Measurements from ENCODE around the gene KRTAP10-3.
"Not testable (repeated sequence)": the region's sequence is repeated elsewhere in the genome, so short reads cannot be mapped to it uniquely, and the experiment has no call there.

The KRTAP10-3 gene

DNA sequence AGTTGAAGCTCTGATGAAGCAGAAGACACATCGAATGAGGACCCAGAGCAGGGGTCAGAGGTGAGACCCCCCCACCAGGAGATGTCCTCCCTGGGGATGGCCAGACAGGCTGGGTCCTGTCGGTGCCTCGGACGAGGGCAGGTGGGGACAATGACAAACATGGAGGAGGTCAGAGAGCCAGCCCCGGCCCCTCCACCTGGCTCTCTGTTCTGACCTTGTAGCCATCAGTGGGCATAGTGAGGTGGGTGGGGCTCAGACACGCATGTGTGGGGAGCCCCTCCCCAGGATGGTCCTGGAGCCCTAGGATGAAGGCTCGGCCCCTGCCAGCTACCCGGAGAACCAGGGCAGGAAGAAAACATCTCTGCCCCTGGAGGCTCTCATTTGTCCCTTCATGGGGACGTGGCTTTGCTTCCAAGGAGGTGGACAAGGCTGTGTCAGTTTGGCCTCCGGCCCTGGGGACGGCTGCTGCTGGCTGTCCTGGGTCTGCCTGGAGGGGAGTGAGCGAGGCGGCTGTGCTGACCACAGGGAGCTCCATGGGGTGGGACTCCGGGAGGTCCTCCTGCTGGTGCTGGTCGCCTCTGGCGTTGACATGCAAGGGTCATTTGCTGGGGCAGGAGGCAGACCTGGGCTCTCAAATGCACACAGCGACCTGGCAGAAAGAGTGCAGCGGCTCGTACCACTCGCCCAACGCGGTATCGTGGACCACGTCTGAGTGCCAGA is 31.2 kb upstream of the KRTAP10-3 start:
- DNase-seq, result no peak

DNA sequence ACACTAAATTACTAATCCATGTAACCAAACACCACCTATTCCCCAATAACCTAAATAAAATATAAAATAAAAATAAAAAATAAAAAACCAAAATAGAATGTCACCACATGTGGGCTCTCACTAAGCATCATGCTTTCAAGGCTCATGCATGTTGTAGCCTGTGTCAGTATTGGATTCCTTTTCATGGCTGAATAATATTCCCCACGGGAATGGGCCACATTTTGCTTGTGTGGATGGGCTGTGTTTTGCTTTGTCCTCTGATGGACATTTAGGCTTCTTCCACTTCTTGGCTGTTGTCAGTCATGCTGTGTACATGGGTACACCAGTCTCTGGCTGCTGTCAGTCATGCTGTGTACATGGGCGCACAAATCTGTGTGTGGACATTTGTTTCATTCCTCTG is 30.5 kb upstream of the KRTAP10-3 start:
- no peak for DNase-seq

DNA sequence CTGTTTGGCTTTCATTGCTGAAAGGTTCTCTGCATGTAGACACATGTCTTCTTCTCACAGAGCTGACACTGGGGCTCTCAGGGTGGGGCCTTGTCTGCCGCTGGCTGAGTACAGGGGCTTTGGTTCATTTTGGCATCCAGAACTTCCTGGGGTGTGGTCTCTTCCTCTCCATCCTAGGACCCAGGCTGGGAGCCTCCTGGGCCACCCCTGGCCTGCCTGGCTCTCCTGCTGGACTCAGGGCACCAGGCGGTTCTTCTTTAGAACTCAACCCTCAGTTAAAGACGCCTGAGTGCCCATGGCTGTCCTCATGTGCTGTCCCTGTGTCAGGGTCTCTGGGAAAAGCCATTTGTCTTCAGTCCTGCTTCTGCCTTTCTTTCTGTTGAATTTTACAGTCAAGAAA is 27.3 kb upstream of the KRTAP10-3 start:
- DNase-seq, result no peak

DNA sequence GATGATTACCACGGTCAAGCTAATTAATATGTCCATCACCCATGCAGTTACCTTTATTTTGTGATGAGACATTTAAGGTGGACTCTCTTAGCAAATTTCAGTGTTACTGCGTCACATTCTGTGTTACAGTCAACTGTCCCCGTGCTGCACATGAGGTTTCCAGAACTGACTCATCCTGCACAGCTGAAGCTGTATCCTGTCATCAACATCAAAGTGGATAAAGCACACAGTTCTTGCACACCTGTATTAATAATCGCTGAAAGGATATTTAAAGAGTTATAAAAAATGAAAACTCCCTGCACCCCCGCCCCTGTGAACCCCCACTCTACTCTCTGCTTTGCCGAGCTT is 25.2 kb upstream of the KRTAP10-3 start:
- no peak for DNase-seq

DNA sequence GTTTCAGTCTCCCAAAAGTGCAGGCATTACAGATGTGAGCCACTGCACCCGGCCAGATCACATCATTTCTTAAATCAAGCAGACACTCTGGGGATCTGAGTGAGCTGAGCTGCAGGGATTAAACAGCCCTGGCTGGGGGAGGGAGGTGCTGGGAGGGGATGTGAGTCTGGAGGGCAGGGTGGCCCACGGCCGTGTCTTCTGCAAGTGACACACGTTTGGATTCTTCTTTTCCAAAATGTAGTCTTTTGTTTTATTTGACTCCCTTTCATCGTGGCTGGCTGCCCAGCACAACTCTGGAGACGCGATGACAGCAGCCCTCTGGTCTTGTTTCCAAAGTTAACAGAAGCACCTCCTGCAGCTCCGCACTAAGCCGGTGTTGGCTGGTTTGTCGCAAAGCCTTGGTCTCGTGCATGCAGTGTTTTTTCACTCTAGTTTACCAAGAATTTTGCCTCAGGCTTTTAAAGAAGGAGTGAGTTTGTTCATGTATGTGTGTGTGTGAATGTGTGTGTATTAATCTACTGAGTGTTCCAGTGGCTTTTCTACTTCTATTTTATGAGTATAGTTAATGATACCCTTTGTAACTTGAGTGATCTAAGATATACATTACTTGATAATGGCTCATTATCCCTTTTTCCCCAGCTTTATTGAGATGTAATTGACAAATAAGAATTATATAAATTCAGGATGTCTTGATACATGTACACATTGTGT is 24.6 kb upstream of the KRTAP10-3 start:
- DNase-seq, result no peak

DNA sequence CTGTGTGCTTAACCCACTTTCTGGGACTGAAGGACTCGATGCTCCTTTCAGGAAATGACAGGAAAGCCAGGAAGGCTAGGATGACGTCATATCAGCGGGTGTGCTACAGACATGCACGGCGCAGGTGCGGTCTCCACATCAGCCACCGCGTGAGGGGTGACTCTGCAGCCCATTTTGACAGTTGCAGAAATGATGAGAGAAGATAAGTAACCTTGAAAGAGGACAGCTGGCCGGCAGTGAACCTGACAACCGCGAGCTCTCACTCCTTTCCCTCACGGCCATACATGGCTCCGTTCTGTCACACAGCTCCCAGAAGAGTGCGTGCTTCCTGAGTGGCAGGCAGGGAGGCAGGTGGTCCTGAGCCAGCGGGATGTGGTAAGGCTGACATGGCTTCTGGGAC is 23.5 kb upstream of the KRTAP10-3 start:
- DNase-seq, result no peak

DNA sequence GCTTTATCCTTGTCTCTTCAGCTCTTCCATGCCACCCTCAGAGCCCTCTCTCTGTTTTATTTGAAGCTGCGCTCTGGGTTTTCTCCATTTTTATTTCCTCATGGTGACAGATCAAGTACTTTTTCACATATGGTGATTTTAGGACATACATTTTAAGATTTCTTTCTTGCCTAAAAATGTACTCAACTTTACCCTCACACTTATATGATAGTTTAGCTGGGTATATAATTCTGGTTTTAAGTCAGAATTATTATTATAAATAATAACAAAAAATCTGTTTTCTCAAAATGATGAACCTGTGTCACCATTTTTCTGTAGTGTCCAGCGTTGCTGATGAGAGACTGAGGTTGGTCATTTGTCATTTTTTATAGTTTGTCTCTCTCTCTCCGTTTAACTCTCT is 22.6 kb upstream of the KRTAP10-3 start:
- no peak for DNase-seq

DNA sequence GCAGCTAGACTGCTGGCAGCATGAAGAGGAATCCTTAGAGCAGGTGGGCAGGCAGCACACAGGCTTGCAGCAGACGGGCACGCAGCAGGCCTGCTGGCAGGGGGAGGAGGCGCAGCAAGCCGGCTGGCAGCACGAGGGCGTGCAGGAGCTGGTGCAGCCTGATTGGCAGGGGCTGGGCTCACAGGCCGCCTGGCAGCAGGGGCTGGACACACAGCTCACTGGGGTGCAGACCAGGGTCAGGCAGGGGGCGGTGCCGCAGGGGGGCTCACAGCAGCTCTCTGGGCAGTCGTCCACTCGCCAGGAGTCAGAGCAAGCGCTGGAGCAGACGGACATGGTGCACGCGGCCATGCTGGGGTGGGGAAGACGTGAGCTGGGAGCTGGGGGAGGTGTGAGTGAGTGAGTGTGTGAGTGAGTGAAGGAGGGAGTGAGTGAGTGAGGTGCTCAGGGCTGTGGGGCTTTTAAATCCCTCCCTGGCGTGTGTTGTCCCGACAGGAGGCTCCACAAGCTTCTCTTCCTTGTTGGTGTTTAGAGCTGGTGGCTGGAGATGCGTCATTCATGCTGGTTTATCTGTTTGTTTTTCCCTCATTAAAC is 21.7 kb upstream of the KRTAP10-3 start, which contains the start of gene KRTAP10-5:
KRTAP10-5 (minus strand) TSS at position 374 of the 591 bp plus-strand sequence; CDS start at position 348, 26 bp downstream.
- not testable (repeated sequence) for DNase-seq

DNA sequence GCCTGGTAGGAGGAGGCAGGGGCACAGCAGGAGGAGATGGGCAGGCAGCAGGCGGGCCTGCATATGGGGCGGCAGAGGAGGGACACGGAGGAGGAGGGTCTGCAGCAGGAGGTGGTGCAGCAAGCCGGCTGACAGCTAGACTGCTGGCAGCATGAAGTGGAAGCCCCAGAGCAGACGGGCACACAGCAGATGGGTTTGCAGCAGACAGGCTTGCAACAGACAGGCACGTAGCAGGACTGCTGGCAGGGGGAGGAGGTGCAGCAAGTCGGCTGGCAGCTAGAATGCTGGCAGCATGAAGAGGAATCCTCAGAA is 21.2 kb upstream of the KRTAP10-3 start:
- DNase-seq, result no peak

DNA sequence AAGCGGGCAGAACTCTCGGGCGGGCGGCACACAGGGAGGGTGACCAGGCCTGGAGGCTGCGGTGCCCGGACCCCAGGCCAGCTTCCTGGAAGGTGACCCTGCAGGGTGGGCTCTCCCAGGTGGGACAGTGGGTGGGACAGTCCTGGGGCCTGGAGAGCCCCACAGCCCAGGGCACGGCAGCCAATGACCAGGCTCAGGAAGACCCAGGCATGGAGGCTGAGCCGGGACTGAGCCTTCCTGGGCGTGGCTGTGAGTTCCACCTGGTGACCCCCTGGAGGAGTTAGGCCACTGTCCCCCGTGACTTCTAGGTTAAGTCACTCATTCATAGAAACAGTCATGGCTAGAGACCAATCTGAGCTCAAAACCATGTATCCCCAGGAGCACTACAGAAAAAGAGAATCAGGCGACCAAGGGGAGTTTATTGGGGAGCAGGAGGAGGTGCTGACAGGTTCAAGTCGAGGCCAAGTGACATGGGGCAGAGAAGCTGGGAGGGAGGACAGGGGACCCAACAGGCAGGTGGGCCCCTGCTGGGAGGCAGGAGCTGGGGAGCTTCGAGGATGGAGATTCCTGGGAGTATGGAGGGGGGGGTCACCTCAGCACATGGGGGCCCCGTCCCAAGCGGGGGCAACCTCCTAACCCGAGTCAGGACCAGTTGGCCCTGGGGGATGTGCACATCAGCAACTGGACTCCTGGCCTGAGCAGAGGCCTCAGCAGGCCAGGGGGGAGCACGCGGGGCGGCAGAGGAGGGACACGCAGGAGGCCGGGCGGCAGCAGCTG is 20.6 kb upstream of the KRTAP10-3 start:
- DNase-seq, result no peak

DNA sequence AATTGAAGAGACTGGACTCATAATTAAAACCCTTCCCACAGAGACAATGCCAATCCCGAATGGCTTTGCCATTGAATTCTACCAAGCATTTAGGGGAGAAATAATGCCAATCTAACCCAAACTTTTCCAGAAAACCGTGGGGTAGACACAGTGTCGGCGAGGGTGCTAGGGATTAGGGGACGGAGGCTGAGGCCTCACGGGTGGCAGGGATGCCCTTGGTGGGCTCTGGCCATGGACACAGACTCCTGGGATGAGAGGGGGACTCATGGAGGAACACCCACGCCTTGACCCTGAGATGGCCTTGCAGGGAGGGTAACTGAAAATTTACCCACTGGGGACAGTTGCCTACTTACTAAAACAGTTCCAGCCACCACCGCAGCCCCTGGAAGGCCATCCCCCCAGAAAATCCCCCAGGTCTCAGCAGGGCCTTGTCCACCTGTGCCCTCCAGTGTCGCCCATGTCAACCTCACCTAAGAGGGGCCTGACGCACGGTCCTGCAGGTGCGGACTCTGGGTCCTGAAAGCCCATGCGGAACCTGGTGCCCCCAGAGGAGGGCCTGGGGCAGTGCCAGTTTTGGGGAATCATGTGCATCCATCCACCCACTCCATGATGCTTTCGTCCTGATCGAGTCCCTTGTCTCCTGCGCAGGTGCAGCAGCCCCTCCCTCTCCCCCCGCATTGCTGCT is 19.9 kb upstream of the KRTAP10-3 start:
- DNase-seq, result no peak

DNA sequence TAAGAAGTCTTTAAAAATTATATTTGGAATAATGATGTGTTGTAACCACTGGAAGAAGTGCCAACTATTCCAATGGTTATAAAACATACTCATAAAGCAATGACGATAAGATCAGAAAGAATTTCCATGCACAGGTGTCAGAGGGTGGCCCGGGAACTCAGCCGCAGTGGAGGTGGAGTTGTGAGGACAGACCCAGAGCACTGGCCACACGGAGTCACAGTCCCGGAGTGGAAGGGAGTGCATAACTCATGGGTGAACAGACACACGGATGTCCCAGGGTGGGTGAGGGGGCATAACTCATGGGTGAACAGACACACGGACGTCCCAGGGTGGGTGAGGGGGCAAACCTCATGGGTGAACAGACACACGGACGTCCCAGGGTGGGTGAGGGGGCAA is 17.4 kb upstream of the KRTAP10-3 start:
- no peak for DNase-seq

DNA sequence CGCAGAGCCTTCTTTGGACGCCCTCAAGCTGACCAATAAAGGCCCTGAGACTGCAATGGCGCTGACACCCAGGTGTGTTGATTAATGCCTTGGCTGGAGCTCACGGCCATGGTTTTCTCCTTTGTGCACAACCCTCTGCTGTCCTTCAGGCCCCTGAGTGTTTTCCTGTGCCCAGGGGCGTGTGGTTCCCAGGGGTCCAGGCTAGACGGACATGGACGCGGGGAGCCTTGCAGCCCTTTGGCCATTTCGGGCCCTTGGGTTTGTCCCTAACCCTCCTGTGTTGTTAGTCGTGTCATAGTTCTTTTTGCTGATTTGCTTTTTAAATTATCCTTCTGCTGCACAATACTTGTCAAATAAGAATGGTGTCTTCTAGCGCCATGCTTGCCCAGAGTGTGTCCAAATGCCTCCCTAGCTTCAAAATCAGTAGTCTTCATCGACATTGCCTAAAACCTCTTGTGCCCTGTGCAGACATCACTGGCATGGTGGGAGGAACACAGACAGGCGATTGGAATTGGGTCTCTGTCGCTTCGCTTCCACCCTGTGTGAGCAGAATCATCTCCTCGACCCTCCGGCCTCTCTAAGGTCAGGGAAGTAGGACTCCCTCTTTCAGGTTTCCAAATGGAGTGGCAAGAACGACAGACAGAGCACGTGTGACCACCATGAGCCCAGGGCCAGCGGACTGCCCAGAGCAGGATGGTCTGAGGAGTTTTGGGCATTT is 16.9 kb upstream of the KRTAP10-3 start:
- no peak for DNase-seq

DNA sequence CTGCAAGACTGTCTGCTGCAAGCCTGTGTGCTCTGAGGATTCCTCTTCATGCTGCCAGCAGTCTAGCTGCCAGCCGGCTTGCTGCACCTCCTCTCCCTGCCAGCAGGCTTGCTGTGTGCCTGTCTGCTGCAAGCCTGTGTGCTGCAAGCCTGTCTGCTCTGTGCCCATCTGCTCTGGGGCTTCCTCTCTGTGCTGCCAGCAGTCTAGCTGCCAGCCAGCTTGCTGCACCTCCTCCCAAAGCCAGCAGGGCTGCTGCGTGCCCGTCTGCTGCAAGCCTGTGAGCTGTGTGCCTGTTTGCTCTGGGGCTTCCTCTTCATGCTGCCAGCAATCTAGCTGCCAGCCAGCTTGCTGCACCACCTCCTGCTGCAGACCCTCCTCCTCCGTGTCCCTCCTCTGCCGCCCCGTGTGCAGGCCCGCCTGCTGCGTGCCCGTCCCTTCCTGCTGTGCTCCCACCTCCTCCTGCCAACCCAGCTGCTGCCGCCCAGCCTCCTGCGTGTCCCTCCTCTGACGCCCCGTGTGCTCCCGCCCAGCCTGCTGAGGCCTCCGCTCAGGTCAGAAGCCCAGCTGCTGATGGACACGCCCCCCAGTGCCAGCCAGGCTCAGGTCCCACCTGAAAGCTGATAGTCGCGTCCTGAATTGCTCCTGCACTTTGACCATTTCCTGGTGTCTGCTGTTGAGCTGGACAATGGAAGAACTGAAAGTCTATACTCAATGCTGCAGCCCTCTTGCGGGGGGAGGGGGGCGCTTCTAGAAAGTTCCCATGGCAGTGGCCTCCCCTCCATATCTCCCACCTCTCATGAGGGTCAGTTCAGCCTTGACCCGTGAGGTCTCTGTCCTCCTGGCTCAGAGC is 16.1 kb upstream of the KRTAP10-3 start:
- no peak for DNase-seq

DNA sequence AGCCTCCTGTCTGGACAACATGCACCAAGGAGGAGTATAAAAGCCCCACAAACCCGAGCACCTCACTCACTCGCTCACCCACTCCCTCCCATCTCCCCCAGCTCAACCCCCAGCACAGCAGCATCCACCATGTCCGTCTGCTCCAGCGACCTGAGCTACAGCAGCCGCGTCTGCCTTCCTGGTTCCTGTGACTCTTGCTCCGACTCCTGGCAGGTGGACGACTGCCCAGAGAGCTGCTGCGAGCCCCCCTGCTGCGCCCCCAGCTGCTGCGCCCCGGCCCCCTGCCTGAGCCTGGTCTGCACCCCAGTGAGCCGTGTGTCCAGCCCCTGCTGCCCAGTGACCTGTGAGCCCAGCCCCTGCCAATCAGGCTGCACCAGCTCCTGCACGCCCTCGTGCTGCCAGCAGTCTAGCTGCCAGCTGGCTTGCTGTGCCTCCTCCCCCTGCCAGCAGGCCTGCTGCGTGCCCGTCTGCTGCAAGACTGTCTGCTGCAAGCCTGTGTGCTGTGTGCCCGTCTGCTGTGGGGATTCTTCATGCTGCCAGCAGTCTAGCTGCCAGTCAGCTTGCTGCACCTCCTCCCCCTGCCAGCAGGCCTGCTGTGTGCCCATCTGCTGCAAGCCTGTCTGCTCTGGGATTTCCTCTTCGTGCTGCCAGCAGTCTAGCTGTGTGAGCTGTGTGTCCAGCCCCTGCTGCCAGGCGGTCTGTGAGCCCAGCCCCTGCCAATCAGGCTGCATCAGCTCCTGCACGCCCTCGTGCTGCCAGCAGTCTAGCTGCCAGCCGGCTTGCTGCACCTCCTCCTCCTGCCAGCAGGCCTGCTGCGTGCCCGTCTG is 15.2 kb upstream of the KRTAP10-3 start, which contains the start of gene KRTAP10-4:
KRTAP10-4 (plus strand) TSS at position 100 of the 827 bp plus-strand sequence; CDS start at position 130, 30 bp downstream.
- DNase-seq, result not testable (repeated sequence)

DNA sequence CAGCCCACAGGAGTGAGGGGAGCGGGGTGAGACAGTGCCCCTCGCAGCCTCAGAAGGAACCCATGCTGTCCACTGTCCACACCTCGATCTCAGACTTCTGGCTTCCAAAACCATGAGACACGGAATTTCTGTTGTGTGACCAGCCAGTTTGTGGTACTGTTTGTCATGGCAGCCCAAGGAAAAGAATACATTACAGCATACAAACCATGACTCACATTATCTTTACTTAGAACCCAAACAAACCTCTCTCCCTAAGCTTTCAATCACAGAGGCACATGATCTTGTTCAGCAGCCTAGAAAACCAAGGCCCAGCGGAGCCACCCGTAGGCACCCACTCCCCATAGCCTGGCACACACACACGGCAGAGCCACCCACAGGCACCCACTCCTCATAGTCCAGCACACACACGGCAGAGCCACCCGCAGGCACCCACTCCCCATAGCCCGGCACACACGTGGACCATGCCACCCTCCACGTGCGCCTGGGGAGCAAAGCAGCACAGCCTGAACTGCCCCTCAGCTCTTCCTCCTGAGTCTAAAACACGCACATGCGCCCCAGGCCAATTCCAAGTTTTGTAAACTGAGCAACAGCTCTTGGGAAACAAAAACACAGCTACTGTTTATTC is 14.5 kb upstream of the KRTAP10-3 start:
- DNase-seq, result no peak

DNA sequence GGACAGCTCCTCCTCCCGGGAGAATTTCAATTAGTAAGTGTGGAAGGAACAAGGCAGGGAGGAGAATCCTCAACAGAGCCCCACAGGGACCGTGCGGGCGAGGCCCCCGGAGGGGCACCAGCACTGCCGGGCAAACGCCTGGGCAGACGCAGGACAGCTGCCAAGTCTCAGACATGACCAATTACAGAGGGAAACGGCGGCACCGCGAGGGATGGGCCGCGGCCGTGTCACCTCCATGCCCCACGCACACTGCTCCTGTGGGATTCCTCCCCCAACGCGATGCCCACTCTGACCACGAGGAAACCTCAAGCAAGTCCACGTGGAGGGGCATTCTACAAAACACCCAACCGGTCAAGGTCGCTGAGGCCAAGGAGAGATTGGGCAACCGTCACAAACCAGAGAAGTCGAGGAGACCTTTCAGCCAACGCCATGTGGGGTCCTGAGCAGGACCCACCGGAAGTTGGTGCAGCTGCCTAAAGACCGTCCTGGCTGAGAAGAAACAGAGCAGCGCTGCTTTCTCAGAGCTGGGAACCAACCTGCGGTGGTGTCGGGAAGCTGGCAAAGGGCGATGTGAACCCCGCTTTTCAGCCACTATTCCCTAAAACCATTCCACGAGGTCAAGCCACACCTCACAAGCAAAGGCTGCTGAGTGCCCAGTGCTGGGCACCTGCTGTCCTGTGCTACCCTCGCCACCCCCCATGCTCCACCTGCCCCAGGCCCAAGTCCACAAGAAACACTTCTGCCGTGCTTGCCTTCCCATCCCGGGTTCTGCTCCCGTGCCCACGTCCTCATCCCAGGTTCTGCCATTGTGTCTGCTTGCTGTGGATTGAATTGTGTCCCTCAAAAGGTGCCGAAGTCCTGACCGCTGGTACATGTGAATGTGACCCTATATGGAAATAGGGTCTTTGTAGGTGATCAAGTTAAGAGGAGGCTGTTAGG is 13.5 kb upstream of the KRTAP10-3 start:
- DNase-seq, result no peak

DNA sequence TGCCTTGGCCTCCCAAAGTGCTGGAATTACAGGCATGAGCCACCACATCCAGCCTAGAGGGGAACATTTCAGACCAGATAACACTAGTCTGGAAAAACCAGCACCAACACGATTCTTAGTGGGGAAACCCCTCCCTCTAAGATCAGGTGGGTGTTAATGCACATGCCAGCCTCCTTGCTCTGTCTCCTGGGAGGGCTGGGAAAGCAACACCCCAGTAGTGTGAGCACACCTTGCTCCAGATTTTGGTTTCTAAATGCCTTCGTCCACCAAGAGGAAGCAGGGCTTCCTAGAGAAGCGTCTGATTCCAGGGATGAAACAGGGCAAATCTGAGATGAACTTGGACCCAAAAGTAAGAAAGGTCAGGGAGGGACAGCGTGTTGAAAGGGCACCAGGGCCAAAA is 12.7 kb upstream of the KRTAP10-3 start:
- no peak for DNase-seq
